Epithelial cell of esophagus (primary cell): ENCODE results near the gene INA.
"Not testable (repeated sequence)": the region's sequence is repeated elsewhere in the genome, so short reads cannot be mapped to it uniquely, and the experiment has no call there.

Experiments
- DNase-seq: peaks from one replicate; pipeline ENCODE4 v3.0.0; 2010; ENCODE audit warnings: low read depth
- H3K4me3 ChIP-seq: 2 replicates; pipeline ENCODE4 v1.5.1; 2011; ENCODE audit warnings: mild to moderate bottlenecking, low read length, control low read depth
- CTCF ChIP-seq: IDR thresholded peaks from 2 replicates; pipeline ENCODE4 v1.5.1; 2011; ENCODE audit warnings: low read depth, mild to moderate bottlenecking, low read length, control low read depth, inconsistent platforms; ENCODE audit not compliant: insufficient read depth; ENCODE audit errors: missing control alignments

INA gene

GRCh38 chr10:103238506-103239252, 38.3 kb upstream of the INA start:
- peak; percentile 89 for DNase-seq
- no peak overlapping the region for H3K4me3 ChIP-seq
- peak; percentile 41 for TF ChIP-seq CTCF

GRCh38 chr10:103241262-103242011, 35.5 kb upstream of the INA start:
- no peak for TF ChIP-seq CTCF
- peak; percentile 96 for DNase-seq
- H3K4me3 ChIP-seq, result peak overlapping the region; percentile 5

GRCh38 chr10:103244666-103245271, 32.2 kb upstream of the INA start:
- no peak overlapping the region for H3K4me3 ChIP-seq
- peak; percentile 96 for TF ChIP-seq CTCF
- peak; percentile 87 for DNase-seq

GRCh38 chr10:103245587-103245986, 31.4 kb upstream of the INA start, which contains the start of gene RPEL1:
RPEL1 (plus strand) TSS chr10:103245887; CDS start chr10:103245997, 110 bp downstream.
- not testable (repeated sequence) for DNase-seq, H3K4me3 ChIP-seq

GRCh38 chr10:103246324-103246723, 30.6 kb upstream of the INA start:
- TF ChIP-seq CTCF, result peak; percentile 26
- DNase-seq, result no peak
- no peak overlapping the region for H3K4me3 ChIP-seq

GRCh38 chr10:103254113-103254512, 22.8 kb upstream of the INA start:
- H3K4me3 ChIP-seq, result no peak overlapping the region
- no peak for DNase-seq
- TF ChIP-seq CTCF, result no peak

GRCh38 chr10:103254538-103255325, 22.2 kb upstream of the INA start:
- no peak overlapping the region for H3K4me3 ChIP-seq
- DNase-seq, result peak; percentile 82
- no peak for TF ChIP-seq CTCF
